Nephron (organoid): Measurements from ENCODE around the gene KCNJ10.

ENCODE experiments used
- H3K27ac Mint-ChIP-seq, 3 experiments: 2 replicates each; pipeline ENCODE4 v1.8.0; 2020; ENCODE audit warnings: mixed read lengths in 3 of 3, mild to moderate bottlenecking in 2 of 3, moderate library complexity in 1 of 3
- H3K27me3 Mint-ChIP-seq: 2 replicates; pipeline ENCODE4 v1.8.0; 2021; ENCODE audit warnings: low read depth, mild to moderate bottlenecking, moderate library complexity, mixed read lengths
- H3K36me3 Mint-ChIP-seq: 2 replicates; pipeline ENCODE4 v1.8.0; 2020; ENCODE audit warnings: low read depth, mixed read lengths
- H3K4me1 Mint-ChIP-seq: 2 replicates; pipeline ENCODE4 v1.8.0; 2020; ENCODE audit warnings: mixed read lengths
- H3K4me3 Mint-ChIP-seq, 3 experiments: 2 replicates each; pipeline ENCODE4 v1.8.0; 2020; ENCODE audit warnings: mild to moderate bottlenecking in 3 of 3, mixed read lengths in 3 of 3, moderate library complexity in 2 of 3
- H3K9me3 Mint-ChIP-seq: 2 replicates; pipeline ENCODE4 v1.8.0; 2020; ENCODE audit warnings: mixed read lengths
- CTCF ChIP-seq, 3 experiments: fragments of 200-600 bp; sonication (generic); IDR thresholded peaks; one replicate each; pipeline ENCODE4 v1.5.0; 2021; ENCODE audit warnings: antibody characterized with exemption in 3 of 3; ENCODE audit not compliant: unreplicated experiment in 3 of 3

Gene KCNJ10

GRCh38 chr1:160032165-160032820 lies 37.7 kb downstream of the KCNJ10 start:
- H3K4me1 Mint-ChIP-seq: peaks cover 23% of the 10 kb centered on the region
- no peak for TF ChIP-seq CTCF (IDR thresholded peaks at IDR 0.05; ENCODE audit: unreplicated experiment in 3 of 3)
- peak overlapping the region; percentile 72 to 96 (median 95) for H3K27ac Mint-ChIP-seq

GRCh38 chr1:160031365-160032164 lies 38.4 kb downstream of the KCNJ10 start, which contains the start of gene PIGM:
PIGM (minus strand) TSS chr1:160031990; CDS start chr1:160031739, 251 bp downstream.
- H3K9me3 Mint-ChIP-seq: no peaks in the 10 kb centered on the region
- H3K27me3 Mint-ChIP-seq: peaks cover 19% of the 10 kb centered on the region
- TF ChIP-seq CTCF (IDR thresholded peaks at IDR 0.05; ENCODE audit: unreplicated experiment in 3 of 3): no peak
- peak within 1 kb of the TSS; percentile 92 to 98 (median 92) for H3K4me3 Mint-ChIP-seq
- H3K36me3 Mint-ChIP-seq: peaks cover 3% of the 10 kb centered on the region
- H3K4me1 Mint-ChIP-seq: peaks cover 23% of the 10 kb centered on the region
- peak within 1 kb of the TSS; percentile 72 to 96 (median 95) for H3K27ac Mint-ChIP-seq

More at GRCh38 chr1:160032165-160032820, 37.7 kb downstream of the KCNJ10 start:
- Mint-ChIP-seq H3K9me3 (no peaks in the 10 kb centered on the region), H3K36me3 (peaks cover 3% of the 10 kb centered on the region), H3K4me3 (peak overlapping the region; percentile 92 to 98 (median 92)), H3K27me3 (peaks cover 19% of the 10 kb centered on the region)

- H3K4me1 Mint-ChIP-seq: peaks cover 23% of the 10 kb centered on the region
- H3K4me3 Mint-ChIP-seq: peak overlapping the region; percentile 92 to 98 (median 92)
- H3K9me3 Mint-ChIP-seq: no peaks in the 10 kb centered on the region
- no peak for TF ChIP-seq CTCF (IDR thresholded peaks at IDR 0.05; ENCODE audit: unreplicated experiment in 3 of 3)
- H3K27ac Mint-ChIP-seq: peak overlapping the region; percentile 72 to 96 (median 95)
- H3K36me3 Mint-ChIP-seq: peaks cover 3% of the 10 kb centered on the region
- H3K27me3 Mint-ChIP-seq: peaks cover 15% of the 10 kb centered on the region
Measured at GRCh38 chr1:160030657-160031364, 39.1 kb downstream of the KCNJ10 start.

GRCh38 chr1:160028426-160028825 lies 41.5 kb downstream of the KCNJ10 start:
- H3K4me3 Mint-ChIP-seq: no peak overlapping the region
- no peaks in the 10 kb centered on the region for H3K9me3 Mint-ChIP-seq
- no peak overlapping the region for H3K27ac Mint-ChIP-seq
- H3K4me1 Mint-ChIP-seq: peaks cover 31% of the 10 kb centered on the region
- peaks cover 3% of the 10 kb centered on the region for H3K36me3 Mint-ChIP-seq
- TF ChIP-seq CTCF (IDR thresholded peaks at IDR 0.05; ENCODE audit: unreplicated experiment in 3 of 3): no peak
- H3K27me3 Mint-ChIP-seq: no peaks in the 10 kb centered on the region

GRCh38 chr1:160025314-160025713 lies 44.6 kb downstream of the KCNJ10 start:
- peaks cover 3% of the 10 kb centered on the region for H3K36me3 Mint-ChIP-seq
- no peak for TF ChIP-seq CTCF (IDR thresholded peaks at IDR 0.05; ENCODE audit: unreplicated experiment in 3 of 3)
- H3K27me3 Mint-ChIP-seq: no peaks in the 10 kb centered on the region
- H3K9me3 Mint-ChIP-seq: no peaks in the 10 kb centered on the region
- peaks cover 13% of the 10 kb centered on the region for H3K4me1 Mint-ChIP-seq
- no peak overlapping the region for H3K4me3 Mint-ChIP-seq
- H3K27ac Mint-ChIP-seq: no peak overlapping the region
